GM19099 (cell line): ENCODE measurements around the gene CHID1.

ENCODE experiments used
- POLR2A ChIP-seq: IDR thresholded peaks from 3 replicates; pipeline ENCODE4 v1.6.1; 2011; ENCODE audit warnings: low read depth; ENCODE audit not compliant: insufficient read length; ENCODE audit errors: extremely low read depth

Gene CHID1

DNA sequence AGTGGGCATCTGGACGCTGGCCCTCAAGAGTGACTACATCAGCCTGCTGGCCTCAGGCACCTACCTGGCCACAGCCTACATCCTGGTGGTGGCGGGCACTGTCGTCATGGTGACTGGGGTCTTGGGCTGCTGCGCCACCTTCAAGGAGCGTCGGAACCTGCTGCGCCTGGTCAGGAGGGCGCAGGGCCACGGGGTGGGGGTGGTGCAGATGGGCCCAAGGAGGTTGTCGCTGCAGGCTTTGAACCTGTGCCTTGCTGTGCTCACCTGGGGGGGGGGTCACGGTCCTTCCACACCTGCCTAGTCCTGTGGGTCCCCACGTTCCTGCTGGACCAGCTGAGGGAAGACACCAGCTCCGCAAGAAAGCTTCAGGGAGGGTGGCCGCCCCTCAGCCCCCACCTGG is 74.3 kb downstream of the CHID1 start:
- no peak for TF ChIP-seq POLR2A

DNA sequence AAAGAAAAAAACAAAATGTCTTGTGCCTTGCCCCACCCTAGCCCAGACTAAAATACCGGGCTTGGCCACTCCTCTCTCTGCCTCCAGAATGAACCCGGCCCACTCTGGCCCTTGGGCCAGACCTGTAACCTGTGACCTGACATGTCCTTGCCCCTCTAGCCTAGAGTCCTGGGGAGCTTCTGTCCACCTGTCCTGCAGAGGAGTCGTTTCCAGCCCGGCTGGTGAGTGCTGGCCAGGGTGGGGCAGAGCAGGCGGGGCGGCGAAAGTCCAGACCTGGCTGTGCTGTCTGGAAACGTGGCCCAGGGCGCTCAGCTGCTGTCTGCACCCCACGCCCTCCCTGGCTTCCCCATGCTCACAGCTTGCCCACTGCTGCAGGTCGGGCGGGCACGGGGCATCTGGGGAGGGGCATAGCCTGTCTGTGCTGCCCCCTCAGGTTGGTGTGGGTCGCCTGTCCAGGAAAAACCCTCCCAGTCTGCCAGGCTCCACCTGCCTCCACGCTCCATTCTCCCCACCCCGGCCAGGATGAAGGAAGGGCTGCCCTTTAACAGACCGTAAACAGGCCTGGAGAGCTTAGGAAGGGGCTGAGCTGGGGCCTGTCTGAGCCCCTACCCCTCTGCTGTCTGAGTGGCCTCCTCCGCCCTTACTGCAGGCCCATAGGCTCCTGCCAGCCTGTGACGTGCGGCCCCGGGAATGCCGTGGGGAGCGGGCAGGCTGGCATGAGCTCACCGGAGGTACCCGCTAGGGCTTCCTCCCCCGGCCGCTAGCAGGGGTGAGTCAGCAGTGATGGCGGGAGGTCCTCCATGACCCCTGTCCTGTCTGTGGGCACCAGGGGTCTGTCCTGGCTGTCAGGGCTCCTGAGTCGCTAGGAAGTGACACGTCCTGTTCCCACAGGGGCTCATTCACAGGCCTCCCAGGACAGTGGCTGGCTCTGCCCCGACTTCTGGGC is 76.0 kb downstream of the CHID1 start:
- TF ChIP-seq POLR2A, result no peak

DNA sequence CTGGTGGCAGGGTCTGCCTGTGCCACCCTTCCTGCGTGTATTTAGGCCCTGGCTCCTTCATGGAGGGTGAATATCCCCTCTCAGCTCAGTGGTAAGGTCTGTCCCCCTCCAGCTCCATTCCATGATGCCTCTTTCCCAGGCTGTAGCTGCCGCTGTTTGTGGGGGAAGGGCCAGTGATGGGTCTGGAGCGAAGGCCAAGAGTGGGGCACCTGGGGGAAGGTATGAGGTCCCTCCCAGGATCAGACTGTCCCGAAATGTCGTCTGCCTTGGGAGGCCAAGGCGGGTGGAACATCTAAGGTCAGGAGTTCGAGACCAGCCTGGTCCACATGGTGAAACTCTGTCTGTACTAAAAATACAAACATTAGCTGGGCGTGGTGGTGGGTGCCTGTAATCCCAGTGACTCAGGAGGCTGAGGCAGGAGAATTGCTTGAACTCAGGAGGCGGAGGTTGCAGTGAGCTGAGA is 76.7 kb downstream of the CHID1 start:
- TF ChIP-seq POLR2A, result no peak

DNA sequence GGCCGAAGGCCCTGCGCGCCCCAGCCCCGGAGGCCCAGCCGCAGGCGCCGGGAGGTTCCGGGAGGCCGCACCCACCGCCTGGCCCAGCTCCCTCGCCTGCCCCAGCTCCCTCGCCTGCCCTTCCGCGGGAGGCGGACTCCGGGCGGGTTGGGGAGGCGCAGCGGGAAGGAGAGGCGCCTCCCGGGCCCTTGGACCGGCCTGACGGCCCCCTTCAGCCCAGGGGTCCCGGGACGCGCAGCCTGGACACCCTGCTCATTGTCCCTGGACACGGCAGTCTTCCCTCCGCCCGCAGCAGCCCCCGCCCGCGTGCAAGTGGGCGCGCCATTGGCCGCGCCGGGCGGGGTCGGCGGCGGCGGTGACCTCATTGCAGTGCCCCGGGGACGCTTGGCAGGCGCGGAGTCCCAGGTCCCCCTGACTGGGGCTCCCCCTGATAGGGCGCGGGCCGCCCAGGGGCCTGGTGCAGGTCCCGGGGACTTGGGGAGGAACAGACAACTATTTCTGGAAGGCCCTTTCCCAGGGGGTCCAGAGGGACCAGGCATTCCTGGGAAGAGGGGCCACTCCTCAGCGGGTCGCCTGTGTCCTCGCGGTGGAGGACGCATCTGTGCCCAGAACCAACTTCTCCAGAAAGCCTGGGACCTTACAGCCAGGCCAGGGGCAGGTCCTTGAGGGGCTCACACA is 77.4 kb downstream of the CHID1 start:
- no peak for TF ChIP-seq POLR2A

DNA sequence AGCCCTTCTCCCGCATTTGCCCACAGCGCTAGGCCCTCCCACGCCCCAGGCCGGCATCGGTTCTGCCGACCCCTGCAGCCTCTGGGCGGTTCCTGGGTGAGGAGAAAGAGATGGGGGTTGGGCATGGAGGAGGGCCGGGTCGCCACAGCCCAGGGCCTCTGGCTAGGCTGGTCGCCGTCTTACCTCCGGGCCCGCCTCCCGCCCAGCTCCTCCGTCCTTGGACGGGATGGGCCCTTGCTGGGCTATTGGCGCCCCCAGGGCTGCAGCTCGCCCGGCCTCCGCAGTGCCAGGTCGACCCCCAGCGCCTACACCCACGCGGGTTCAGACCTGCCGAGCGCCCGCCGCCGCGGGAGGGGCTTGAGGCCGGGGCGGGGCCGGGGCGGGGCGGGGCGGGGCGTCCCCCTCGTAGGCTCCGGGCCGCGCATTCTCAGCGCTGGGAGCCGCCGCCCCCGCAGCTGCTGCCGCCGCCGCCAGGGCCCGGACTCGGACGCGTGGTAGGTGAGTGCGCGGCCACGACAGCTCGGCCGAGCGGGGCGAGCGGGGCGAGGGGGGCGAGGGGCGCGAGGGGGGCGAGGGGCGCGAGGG is 78.0 kb downstream of the CHID1 start, which contains the start of gene CD151:
Gene CD151, plus strand, starts transcription at position 424 of the 585 bp plus-strand sequence. CDS start 3,118 bp downstream, outside the sequence.
- TF ChIP-seq POLR2A, result no peak

DNA sequence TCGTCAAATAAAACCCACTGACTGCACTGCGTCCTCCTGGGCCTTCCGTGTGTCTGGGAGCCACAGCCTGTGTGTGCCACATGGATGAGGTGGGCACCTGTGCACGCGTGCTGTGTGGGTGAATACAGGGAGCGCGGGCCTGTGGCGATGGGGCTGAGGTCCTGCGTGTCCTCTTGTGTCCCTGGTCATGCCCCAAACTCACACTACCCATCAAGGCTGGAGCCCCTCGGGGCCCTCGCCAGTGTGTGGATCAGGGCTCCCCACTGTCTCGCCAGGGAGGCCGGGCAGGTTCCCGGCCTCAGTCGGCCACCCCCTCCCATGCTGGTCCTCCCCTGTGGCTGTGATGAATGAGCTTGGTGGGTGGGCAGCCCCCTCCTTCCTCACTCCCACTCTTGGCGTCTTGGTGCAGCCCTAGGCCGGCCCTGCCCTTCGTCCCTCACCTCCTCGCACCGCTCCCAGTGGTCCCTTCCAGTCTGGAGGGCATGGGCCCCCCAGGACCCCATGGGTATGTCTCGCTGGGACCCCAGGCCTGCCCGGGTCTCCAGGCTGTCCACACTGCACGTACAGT is 78.6 kb downstream of the CHID1 start:
- TF ChIP-seq POLR2A, result no peak

DNA sequence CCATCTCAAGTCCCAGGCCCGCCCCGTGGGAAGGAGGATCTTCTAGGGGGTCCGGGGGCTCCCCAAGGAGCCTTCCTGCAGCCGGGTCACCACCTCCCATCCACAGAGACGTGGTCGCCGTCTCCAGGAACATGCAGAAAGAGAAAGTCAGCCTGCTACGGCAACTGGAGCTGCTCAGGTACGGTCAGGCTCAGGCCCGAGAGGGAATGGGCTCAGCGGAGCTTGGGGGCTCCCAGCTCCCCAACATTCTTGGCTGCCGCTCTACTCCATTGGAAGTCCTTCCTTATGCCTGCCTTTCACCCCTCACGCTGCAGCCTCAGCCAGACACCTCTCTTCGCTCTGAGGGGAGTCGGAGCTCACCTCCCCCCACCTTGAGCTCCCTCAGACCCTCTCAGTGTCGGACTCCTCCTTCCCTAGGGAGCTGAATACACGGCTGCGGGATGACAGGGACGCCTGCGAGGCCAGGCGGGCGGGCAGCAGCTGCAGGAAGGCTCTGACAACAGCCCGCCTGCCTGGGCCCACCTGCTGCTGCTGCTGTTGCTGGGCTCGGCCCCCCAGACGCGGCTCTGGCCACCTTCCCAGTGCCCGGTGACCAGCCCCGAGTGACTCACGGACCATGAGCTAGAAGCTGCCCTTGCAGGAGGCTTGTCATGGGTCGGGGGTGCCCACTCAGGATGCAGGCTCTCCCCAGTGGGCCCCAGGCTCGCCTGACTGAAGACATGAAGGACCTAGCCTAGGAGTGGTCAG is 79.3 kb downstream of the CHID1 start:
- no peak for TF ChIP-seq POLR2A

DNA sequence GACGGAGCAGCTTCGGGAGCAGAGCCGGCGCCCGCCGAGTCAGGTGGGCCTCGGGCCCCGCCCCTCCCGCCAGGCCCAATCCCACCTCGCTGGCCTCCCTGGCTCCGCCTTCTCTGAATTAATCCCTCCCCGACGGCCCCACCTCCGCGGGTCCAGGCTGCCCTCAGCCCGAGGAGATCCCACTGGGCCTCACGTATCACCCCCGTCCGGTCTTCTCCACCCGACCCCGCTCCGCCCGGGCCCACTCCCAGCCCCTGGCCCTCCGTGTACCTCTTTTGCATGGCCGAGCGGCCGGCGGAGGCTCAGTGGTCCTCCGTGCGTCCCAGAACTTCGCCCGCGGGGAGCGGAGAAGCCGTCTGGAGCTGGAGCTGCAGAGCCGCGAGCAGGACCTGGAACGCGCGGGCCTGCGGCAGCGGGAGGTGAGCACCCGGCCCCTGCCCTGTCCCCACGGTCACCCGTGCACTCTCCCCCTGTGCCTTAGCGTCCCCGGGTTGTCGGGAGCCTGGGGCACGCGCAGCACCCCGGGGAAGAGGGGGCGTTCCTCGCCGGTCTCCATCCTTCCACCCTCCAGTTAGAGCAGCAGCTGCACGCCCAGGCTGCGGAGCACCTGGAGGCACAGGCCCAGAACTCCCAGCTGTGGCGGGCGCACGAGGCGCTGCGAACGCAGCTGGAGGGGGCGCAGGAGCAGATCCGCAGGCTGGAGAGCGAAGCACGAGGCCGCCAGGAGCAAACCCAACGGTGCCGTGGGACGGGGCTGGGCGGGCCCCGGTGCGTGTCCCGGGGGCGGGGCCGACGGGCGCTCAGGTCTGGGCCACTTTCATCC is 80.1 kb downstream of the CHID1 start:
- no peak for TF ChIP-seq POLR2A

DNA sequence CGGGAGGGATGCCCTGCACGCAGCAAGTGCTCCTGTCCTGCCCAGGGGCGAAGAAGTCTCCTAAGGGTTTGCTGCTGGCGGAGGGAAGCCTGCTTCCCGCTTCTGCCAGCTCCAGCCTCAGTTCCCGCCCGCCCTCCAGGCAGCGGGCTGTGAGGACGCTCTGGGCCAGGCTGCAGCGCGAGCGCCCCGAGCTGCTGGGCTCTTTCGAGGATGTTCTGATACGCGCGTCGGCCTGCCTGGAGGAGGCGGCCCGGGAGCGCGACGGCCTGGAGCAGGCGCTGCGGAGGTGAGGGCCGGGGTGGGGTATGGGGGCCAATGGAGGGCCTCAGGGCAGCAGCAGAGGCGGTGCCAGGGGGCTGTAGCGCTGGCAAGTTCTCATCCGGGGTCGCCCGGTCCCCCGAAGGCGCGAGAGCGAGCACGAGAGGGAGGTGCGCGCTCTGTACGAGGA is 80.7 kb downstream of the CHID1 start:
- TF ChIP-seq POLR2A, result no peak

DNA sequence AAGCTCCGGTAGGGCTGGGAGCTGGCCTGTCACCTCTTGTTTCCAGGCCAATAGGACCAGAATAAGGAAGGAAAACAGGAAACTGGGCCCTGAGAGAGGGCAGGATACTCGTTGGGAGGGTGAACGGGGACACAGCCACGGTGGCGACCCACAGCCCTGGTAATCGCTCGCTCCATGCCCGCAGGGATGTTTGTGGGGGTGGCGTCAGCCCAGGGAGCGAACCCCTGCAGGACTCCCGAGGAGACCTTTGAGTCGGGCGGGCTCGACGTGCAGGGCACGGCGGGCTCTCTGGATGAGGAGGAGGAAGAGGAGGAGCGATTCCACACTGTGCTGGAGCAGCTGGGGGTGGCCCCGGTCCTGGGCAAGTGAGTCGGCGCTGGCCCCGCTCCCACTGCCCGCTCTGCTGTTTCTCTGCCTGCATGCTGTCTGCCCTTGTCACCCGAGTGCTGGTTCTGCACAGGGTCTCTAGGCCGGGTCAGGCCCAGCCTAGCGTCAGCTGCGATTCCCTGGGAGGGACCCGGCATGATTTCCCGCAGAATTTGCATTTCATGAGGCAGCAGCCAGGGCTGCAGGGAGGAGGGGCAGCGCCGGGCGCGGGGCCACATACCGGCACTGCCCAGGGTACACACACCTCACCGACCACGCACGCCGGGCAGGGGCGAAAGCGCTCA is 81.3 kb downstream of the CHID1 start:
- no peak for TF ChIP-seq POLR2A

DNA sequence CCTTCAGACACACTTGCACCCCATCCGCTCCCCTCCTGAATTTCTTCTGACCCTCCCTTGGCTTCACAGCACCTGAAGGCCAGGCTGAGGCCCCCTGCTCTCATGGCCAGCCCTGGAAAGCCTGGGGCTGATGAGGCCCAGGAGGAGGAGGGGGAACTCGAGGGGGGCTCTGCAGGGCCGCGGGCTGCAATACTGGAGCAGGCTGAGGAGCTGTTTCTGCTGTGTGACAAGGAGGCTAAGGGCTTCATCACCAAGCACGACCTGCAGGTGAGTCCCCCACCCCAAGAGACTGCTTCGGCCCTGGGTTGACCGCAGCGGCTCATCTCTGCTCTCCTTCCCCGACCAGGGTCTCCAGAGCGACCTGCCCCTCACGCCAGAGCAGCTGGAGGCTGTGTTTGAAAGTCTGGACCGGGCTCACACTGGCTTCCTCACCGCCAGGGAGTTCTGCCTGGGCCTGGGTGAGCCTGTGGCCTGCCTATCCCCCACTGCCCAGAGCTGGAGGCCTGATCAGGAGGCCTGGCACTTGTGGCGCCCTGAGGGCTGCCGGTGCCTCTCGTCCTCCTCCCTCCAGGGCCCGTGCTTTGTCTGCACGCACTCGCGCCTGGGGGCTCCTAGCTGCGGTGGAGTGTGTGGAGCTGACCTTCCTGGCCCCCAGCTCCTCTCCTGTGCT is 82.0 kb downstream of the CHID1 start:
- TF ChIP-seq POLR2A, result no peak

DNA sequence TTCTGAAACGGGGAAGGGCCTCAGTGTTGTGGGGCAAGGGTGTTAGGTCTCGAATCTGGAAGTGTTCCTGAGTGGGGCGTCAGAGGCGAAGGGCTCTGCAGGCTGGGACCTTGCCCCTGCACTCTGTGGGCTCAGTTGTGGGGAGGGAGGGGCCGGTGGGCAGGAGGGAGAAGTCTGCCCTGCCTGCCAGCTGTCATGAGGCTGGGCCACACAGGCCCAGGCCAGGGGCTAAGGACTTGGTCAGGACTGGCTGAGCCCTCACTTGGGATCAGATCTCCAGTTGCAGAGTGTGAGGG is 82.8 kb downstream of the CHID1 start, which contains the start of gene CRACR2B:
Gene CRACR2B, plus strand, starts transcription at position 23 of the 296 bp plus-strand sequence. CDS start 689 bp downstream, outside the sequence.
- no peak for TF ChIP-seq POLR2A
